DMS79 treated with DMSO at 0.1 percent for 48 hours (cell line): ENCODE measurements around the gene SUSD5.

Experiments used
- DNase-seq: peaks from one replicate; lab custom pipeline; 2025; lab: John Stamatoyannopoulos, UW

SUSD5 gene

DNA sequence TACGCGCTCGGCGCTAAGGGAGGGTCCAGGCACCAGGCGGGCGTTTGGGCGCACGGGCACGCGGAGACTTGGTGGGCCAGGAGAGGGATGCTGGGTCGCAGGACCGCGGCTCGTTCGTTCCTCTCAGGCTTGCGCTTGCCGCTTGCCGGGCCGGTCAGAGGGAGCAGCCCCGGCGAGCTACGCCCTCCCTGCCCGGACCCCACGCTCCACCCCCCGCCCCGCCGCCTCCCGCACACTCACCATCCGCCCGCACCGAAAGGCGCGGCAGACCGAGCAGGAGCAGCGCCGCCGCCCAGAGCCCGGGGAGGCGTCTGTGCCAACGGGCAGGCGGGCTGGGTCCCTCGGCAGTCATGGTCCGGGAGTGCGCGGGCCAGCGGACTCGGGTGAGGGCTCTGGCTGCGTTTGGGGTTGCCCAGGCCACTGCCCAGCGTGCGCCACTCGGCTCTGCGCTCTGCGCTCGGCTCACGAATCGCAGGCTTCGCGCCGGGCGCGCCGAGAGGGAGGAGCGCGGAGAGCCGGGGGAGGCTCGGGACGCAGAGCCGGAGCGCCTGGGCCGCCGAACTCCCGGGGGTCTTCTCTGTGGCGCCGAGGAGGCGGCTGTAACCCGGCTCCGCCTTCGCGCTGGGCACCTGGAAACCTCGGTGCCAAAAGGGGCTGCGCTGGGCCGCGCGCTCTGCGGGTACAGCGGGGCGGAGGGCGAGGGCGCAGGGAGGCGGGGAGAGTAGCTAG, at the start of gene SUSD5:
Gene SUSD5 (minus strand): TSS at position 365 of the 729 bp plus-strand sequence. CDS start 13 bp downstream, at position 352.
- DNase-seq = peak; percentile 11

DNA sequence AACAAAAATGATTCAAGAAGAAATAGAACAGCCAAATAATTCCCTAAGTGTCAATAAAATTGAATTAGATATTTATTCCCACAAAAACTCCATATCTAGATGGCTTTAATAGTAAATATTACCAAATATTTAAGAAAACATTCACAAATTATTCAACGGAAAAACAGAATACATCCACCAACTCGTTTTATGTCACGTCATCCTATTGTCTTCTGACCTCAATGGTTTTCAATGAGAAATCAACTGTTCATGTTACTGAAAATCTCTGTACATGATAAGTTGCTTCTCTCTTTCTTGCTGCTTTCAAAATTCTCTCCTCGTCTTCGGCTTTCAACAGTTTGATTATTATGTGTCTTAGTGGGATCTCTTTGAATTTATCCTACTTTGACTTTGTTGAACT, 41.5 kb upstream of the SUSD5 start:
- DNase-seq = no peak

DNA sequence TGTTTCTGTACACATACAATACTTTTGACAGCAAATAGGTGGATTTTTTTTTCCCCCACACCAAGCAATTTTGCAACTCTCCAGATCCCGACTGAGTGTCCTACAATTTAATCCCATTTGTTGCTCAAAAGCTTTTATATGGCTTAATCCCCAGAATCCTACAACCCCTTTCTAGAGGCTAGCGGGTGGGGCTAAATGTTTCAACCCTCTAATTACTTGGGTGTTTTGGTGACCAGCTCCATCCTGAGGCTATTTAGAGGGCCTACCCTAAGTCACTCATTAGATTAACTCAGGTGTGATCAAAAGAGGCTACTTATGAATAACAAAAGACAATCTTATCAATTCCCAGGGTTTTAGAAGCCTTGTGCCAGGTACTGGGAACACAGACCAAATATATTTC, 37.6 kb upstream of the SUSD5 start:
- DNase-seq = no peak

- no peak for DNase-seq
These were observed 32.1 kb upstream of the SUSD5 start for GRCh38 chr3:33250712-33251111.

DNA sequence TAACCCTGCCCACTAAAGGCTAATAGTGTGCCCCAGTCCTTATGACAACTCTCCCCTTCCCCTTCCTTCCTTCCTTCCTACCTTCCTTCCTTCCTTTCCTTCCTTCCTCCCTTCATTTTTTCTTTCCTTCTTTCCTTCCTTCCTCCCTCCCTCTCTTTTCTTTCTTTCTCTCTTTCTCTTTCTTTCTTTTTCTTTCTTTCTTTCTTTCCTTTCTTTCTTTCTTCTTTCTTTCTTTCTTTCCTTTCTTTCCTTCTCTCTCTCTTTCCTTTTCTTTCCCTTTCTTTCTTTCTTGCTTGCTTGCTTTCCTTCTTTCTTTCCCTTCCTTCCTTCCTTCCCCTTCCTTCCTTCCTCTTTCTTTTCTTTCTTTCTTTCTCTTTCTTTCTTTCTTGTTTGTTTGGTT, 28.2 kb upstream of the SUSD5 start:
- DNase-seq = no peak

DNA sequence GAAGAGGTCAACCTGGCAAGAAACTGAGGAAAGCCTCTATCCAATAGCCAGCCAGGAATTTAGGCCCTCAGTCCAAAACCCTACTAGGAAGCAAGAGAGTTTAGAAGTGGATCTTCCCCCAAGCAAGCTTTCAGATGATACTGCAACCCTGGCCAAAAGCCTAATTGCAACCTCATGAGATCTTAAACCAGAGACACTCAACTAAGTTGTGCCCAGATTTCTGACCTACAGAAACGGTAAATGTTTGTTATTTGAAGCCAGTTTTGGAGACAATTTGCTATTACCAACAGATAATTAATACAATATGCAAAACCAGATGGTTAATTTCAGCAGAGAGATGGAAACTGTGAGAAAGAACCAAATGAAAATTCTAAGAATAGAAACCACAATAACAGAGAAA, 21.7 kb upstream of the SUSD5 start:
- no peak for DNase-seq

DNA sequence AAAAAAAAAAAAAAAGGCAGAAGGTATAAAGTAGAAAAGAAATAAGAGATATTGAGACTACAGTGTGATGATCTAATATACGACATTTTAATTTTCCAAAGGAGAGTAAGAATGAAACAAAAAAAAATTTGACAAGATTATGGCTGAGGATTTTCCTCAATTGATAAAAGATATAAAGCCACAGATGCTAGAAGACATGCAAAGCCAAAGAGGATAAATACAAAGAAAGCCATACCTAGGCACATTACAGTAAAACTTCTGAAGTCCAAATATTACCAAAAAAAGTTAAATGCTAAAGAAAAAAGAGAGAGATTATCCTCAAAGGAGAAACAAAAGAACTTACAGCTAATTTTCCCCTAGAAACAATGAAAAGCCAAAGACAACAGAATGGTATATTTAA, 20.3 kb upstream of the SUSD5 start:
- DNase-seq = no peak

DNA sequence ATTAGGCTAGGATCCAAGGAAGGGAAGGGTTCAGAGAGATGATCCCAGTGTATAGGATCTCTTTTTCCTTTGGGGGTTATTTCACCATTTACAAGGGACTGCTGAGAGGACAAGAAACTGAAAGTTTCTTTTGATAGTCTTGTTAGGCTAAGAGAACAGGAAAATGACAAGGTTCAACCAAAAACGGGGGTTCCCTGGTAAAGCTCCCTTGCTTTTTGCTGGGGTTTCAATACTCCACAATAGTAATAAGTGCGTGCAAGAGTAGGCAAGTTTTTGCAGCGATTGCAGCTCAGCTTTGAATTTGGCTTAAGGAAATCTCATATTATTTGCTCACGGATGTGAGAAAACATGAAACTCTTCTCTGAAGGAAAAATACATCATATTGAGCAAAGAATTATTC, 18.8 kb upstream of the SUSD5 start:
- DNase-seq = no peak

DNA sequence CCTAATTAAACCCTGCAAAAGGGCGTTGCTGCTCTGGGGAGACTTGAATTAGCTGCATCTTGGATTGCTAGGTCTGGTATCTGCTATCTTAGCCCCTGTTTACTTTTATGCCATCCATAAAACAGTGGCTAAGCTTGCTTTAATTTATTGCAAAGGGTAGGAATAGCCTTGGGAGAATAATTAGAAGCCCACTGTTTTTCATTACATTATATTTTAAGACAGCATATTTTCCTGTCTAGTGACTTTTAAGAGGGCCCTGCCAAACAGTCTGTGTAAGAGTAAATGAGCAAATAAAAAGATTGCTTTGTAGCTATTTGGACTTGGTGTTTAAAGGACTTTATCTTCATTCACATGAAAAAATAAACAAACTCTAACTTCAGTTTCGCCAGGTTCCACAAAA, 17.4 kb upstream of the SUSD5 start:
- peak; percentile 57 for DNase-seq

DNA sequence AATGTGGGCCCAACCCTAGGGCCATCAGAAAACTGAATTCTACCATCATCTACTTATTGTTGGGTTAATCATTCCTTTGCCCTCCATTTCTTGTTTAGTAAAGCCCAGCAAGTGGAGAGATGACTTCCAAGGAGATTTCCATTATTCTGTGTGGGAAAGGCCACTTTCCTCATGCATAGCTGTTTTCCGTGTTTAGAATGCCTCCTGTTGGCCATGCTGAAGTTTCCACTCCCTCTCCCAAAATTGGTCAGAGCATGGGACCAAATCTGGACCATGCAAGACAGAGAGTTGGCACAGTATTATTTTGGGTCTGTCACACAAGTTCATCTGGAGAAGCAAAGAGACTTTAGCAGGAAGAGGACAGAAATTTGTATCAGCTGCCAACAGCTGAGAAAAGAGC, 15.3 kb upstream of the SUSD5 start:
- no peak for DNase-seq

- DNase-seq = peak; percentile 80
These were observed 13.3 kb upstream of the SUSD5 start for GRCh38 chr3:33231756-33232465.

DNA sequence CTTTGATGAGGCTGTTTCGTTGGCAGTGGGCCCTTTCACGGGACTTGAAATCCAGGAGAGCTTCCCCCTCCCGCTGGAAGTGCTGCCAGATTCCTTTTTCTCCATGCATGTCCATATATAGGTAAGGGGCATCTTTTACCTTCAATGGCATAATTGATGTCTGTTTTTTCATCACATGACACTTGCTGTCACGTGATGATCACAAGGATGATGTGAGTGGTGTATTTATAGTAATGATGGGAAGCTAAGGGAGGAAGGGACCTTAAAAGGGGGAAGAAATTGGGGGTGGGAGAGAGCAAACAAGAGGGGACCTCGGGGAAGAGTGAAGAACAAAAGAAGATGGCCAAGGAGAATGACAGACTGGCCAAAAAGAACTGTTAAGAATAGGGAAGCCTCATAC, 11.3 kb upstream of the SUSD5 start:
- DNase-seq = no peak

GRCh38 chr3:33229066-33229465, 10.5 kb upstream of the SUSD5 start:
- no peak for DNase-seq

GRCh38 chr3:33221241-33221640, 2.6 kb upstream of the SUSD5 start:
- DNase-seq = no peak

GRCh38 chr3:33219175-33219487, 521 bp upstream of the SUSD5 start:
- DNase-seq = no peak

GRCh38 chr3:33217866-33218445, 654 bp downstream of the SUSD5 start:
- DNase-seq = peak; percentile 29

GRCh38 chr3:33215739-33216138, 2.9 kb downstream of the SUSD5 start:
- no peak for DNase-seq

- no peak for DNase-seq
These were observed 6.2 kb downstream of the SUSD5 start for GRCh38 chr3:33212406-33212805.

DNA sequence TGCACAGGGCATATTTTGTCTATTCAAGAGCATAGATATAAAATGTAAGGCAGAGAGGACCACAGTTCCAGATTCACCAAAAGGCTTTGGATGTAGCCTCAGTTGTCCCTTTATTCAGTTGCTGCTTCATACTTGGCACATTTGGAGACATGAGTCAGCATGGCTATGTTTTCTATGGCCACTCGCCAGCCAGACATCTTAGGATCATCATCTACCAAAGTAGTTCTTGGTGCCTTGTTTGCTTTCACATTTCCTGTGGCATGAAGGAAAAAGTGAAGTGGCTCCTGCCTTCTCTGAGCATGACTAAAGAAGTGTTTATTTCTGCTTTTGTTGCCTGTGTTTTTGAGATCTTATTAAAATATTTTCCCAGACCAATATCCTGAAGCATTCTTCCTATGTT, 7.2 kb downstream of the SUSD5 start:
- DNase-seq = no peak

DNA sequence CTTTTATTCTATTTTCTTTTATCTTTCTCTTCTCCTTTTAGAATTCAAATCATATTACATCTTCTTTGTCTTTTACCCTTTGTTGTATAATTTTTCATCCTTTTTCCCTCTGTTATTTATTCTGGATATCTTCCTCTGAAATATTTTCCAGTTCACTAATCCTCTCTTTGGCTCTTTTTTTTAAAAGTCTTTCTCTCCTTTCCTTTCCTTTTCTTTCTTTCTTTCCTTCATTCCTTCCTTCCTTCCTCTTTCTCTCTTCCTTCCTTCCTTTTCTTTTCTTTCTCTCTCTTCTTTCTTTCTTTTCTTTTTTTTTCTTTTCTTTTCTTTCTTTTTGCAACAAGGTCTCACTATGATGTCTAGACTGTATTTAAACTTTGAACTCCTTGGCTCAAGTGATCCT, 9.3 kb downstream of the SUSD5 start:
- DNase-seq = no peak

- DNase-seq = no peak
These were observed 15.7 kb downstream of the SUSD5 start for GRCh38 chr3:33202711-33203457.

- DNase-seq = no peak
These were observed 17.4 kb downstream of the SUSD5 start for GRCh38 chr3:33201195-33201594.

DNA sequence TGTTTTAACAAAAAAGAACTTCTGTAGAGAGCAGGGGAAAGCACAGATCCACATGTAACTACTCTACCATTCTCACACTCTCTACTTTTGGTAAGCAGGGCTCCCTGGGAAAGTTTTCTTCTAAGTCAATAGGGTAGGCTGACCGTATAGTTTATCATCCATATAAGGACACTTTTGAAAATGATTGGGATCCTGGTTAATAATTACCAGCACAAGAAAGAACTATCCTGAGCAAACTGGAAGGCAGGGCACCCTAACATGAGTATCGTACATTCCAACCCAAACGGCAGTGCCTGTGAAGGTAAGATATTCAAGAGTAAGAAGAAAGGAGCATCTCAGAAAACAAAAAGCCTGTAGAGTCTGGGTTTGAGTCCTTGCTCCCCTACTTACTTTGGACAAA, 22.1 kb downstream of the SUSD5 start:
- DNase-seq = no peak
